Measurements from ENCODE around the gene NTRK3. TPM values are rescaled to one million over a fixed set of nuclear protein-coding genes. Genes with fewer than 3 reads are reported as not detected.

NTRK3 gene
- total RNA-seq, 1 experiment from 2014 or later, result not detected

GRCh38 chr15:88104357-88104756 is 152.2 kb downstream of the NTRK3 start:
- ChIA-PET CTCF (no interaction called here), POLR2A (no interaction called here)
- Histone ChIP-seq H3K4me3 (ENCODE audit: low read depth, low read length) (no peak overlapping the region), H3K4me1 (no peaks in the 10 kb centered on the region), H3K27me3 (replicated peaks; ENCODE audit: control insufficient read depth, insufficient read depth, low read length) (no peaks in the 10 kb centered on the region; the same call in 1 of the 2 replicates), H3K9me3 (no peaks in the 10 kb centered on the region), H3K36me3 (ENCODE audit: control insufficient read depth, insufficient read depth, low read length) (no peaks in the 10 kb centered on the region)
- intact Hi-C loops (cut with micrococcal nuclease; ENCODE audit: unreplicated experiment), result no loop called here
- no peaks in the 10 kb centered on the region for H3K36me3 Mint-ChIP-seq (ENCODE audit: insufficient read depth, unreplicated experiment)
- DNase-seq, result no peak
- H3K27ac Mint-ChIP-seq (ENCODE audit: unreplicated experiment), result no peak overlapping the region
- BruUV-seq (replicated peaks), result no TSS peak
- peaks cover 18% of the 10 kb centered on the region for H3K27me3 Mint-ChIP-seq (ENCODE audit: insufficient read depth, unreplicated experiment)
- H3K9me3 Mint-ChIP-seq (ENCODE audit: unreplicated experiment), result no peaks in the 10 kb centered on the region
- no peaks in the 10 kb centered on the region for H3K4me1 Mint-ChIP-seq (ENCODE audit: low read depth, unreplicated experiment)
- no peak overlapping the region for H3K4me3 Mint-ChIP-seq (ENCODE audit: unreplicated experiment)
- no peak for TF ChIP-seq CTCF (IDR thresholded peaks at IDR 0.05; ENCODE audit: insufficient read depth in 1 of 2, low read depth in 1 of 2, low read length in 1 of 2, severe bottlenecking in 1 of 2, unreplicated experiment in 1 of 2)

- no peak overlapping the region for H3K4me3 ChIP-seq (ENCODE audit: low read depth, low read length)
- CTCF ChIA-PET, result no interaction called here
- BruUV-seq (replicated peaks), result no TSS peak
- Mint-ChIP-seq H3K27ac (ENCODE audit: unreplicated experiment) (no peak overlapping the region), H3K9me3 (ENCODE audit: unreplicated experiment) (no peaks in the 10 kb centered on the region), H3K4me1 (ENCODE audit: low read depth, unreplicated experiment) (no peaks in the 10 kb centered on the region), H3K27me3 (ENCODE audit: insufficient read depth, unreplicated experiment) (peaks cover 17% of the 10 kb centered on the region), H3K4me3 (ENCODE audit: unreplicated experiment) (no peak overlapping the region), H3K36me3 (ENCODE audit: insufficient read depth, unreplicated experiment) (no peaks in the 10 kb centered on the region)
- no peaks in the 10 kb centered on the region for H3K4me1 ChIP-seq
- intact Hi-C loops (cut with micrococcal nuclease; ENCODE audit: unreplicated experiment), result no loop called here
- TF ChIP-seq CTCF (IDR thresholded peaks at IDR 0.05; ENCODE audit: insufficient read depth in 1 of 2, low read depth in 1 of 2, low read length in 1 of 2, severe bottlenecking in 1 of 2, unreplicated experiment in 1 of 2), result no peak
- H3K9me3 ChIP-seq, result no peaks in the 10 kb centered on the region
- no peaks in the 10 kb centered on the region for H3K27me3 ChIP-seq (replicated peaks; ENCODE audit: control insufficient read depth, insufficient read depth, low read length)
- POLR2A ChIA-PET, result no interaction called here
- no peak for DNase-seq
- no peaks in the 10 kb centered on the region for H3K36me3 ChIP-seq (ENCODE audit: control insufficient read depth, insufficient read depth, low read length)
Observed at GRCh38 chr15:88100181-88100580, 156.4 kb downstream of the NTRK3 start.

- H3K4me1 ChIP-seq, result no peaks in the 10 kb centered on the region
- ChIA-PET CTCF (no interaction called here), POLR2A (no interaction called here)
- no TSS peak for BruUV-seq (replicated peaks)
- peaks cover 12% of the 10 kb centered on the region for H3K27me3 Mint-ChIP-seq (ENCODE audit: insufficient read depth, unreplicated experiment)
- H3K27me3 ChIP-seq (replicated peaks; ENCODE audit: control insufficient read depth, insufficient read depth, low read length), result no peaks in the 10 kb centered on the region
- no peak for DNase-seq
- H3K36me3 ChIP-seq (ENCODE audit: control insufficient read depth, insufficient read depth, low read length), result no peaks in the 10 kb centered on the region
- no peaks in the 10 kb centered on the region for H3K36me3 Mint-ChIP-seq (ENCODE audit: insufficient read depth, unreplicated experiment)
- H3K9me3 ChIP-seq, result no peaks in the 10 kb centered on the region
- no peak for TF ChIP-seq CTCF (IDR thresholded peaks at IDR 0.05; ENCODE audit: insufficient read depth in 1 of 2, low read depth in 1 of 2, low read length in 1 of 2, severe bottlenecking in 1 of 2, unreplicated experiment in 1 of 2)
- no peaks in the 10 kb centered on the region for H3K9me3 Mint-ChIP-seq (ENCODE audit: unreplicated experiment)
- no peak overlapping the region for H3K4me3 ChIP-seq (ENCODE audit: low read depth, low read length)
- intact Hi-C loops (cut with micrococcal nuclease; ENCODE audit: unreplicated experiment), result no loop called here
- H3K27ac Mint-ChIP-seq (ENCODE audit: unreplicated experiment), result no peak overlapping the region
- H3K4me3 Mint-ChIP-seq (ENCODE audit: unreplicated experiment), result no peak overlapping the region
- H3K4me1 Mint-ChIP-seq (ENCODE audit: low read depth, unreplicated experiment), result no peaks in the 10 kb centered on the region
Observed at GRCh38 chr15:88098361-88098760, 158.2 kb downstream of the NTRK3 start.

All from Caco-2 (cell line).